Measurements from ENCODE around the gene RORC.

RORC gene

DNA sequence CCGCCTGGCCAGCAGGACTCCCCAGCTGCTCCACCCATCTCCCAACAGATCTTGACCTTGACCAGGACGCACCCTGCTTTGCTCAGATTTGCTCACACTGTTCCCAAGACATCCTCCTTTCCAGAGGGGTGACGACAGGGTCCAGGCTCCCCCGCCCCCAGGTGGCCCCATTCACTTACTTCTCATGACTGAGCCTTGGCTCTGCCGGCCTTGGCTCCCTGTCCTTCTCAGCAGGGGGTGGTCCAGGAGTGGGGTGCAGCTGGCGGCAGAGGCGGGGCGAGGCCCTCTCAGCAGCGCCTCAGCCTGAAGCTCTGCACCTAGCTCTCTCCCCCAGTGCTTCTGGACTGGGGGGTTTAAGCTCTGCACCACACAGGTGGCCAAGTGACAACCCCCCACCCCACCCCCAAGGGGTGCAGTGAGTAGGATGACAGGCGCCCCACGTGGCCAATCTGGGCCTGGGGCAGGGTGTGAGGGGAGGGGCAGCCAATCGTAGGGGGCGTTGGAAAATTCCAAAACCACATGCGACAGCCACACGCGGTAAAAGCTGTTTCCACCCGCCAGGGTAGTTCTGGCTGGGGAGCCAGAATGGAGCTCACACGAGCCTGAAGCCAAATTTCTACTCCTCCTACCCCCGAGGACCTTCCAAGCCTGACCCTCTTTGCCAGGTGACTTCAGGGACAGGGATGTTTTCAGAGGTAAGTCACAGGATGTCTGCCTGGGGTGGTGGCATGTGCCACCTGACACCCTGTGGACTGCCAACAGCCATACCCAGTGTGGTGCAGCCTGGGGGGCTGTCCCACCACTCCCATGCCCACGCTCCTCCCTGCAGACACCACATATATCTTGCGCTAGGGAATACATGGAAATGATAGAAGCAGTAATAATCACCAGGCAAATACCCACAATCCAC lies 5.6 kb downstream of the RORC start:
- DNase-seq, result no peak

DNA sequence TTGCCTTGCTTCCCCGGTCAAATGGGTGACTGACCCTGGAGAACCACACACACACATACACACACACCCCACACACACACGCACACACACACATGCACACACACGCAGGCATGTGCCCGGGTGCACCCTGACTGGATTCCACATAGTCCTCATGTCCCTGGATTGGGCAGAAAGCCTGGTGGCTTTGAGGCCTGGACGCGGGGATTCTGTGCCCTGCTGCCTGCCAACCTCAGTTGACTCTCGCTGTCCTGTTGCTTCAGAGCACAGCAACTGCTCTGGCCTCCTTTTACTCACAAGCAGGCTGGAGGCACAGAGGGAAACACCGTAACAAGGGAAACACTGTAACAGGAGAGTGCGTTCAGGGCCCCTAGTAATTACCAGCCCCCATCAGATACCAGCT lies 6.4 kb downstream of the RORC start:
- no peak for DNase-seq

DNA sequence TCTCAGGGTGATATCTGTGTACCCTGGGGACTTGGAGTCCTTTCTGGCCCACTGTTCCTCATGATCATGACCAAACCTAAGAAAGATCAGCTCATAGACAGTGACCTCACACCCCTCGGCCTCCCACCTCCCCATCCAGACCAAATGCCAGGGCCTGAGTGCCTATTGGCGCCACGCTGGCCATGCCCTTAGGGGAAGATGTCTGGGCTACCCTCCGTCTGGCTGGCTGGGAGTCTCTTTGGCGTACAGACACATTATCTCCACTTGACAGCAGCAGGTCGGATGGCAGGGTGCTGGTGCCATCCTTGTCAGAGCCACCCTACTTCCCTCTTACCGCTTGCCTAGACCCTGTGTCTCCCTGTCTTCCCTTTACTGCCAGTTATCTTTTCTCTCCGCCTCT lies 8.4 kb downstream of the RORC start:
- DNase-seq, result no peak

DNA sequence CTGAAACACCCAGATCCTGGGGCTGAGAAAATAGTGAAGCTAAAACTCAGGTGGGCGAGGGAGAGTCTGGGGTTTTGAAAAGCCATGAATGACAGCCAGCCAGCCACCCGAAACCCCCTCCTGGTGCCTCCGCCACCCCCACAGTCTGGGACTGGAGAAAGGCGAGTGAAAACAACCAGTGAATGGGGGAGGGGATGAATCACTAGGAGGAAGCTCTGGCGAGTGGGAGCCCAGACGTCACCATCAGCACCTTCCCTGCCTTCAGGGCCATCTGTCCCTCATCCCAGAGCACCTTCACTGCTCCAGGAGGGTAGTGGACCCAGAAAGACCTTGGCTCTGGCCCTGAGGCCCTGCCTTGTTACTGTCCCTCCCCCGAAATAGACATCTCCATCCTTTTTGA lies 9.2 kb downstream of the RORC start:
- peak; percentile 77 for DNase-seq

DNA sequence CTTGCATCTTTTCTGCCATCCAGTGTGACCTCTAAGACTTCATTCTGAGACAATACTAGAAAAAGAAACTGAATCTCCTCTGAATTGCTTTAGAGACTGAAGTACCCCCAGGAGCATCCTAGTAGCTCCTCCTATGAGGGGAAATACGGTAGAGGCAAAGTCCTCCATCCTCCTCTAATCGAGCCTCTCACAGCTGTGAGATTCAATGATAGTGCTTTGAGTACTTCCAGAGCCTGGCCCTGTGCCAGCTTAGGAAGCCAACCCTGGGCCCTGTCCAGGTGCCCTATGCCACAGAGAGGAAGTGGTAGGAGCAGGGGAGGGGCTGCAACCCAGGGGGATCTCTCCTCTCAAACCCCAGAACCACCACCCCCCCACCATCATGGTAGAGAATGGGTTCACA lies 10.7 kb downstream of the RORC start:
- DNase-seq, result no peak

DNA sequence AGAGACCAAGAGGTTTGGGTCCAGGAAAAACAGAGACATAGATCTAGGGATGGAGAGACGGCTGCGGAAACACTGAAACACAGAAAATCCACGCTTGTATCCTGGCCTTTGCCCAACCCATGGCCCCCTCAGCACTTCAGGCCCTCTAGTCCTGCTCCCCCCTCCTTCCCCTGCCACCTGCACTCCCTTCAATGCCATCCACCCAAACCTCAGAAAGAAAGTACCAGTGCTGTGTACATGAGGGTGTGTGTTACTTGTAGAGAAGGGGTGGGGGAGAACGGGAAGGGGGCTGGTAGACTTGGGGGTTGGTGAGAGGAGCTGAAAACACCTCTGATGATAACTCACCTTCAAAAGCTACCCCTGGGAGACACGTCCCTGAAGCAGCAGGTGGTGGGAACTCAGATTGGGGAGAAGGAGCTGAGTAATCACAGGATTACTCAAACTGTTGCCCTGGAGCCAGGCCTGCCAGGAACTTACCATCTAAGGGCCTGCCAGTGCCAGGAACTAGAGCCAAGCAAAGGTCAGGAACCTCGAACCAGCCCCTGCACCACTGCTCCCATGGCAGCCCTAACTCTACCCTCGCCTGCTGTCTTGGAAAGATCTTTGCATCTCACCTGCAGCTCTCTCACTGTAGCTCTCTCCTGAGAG lies 11.5 kb downstream of the RORC start:
- peak; percentile 68 for DNase-seq

DNA sequence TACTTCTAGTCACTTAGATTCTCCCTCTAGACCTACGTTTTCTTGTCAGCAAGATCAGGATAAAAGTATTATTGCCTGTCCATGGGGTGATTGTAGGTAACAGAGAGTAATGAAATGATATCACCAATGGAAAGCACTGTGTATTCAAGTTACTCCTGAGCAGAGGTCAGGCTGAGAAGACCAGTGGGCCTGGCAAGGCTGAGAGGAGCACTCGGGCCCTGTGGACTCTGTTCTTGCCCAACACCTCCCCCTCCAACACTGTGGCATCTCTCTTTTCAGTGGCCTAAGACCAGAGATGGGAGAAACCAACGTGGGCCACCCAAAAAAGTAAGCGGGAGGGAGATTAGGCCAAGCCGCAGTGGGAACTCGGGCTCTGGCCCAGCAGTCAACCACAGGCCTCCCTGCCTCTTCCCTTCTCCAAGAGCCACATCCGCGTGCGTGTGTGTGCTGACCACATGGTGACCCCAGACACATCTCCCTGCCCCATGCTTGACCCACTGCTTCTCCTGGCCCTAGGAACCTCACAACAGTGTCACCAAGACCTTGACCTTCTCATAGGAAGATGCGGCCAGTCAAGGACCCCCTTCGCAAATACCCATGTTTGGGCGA lies 12.3 kb downstream of the RORC start:
- no peak for DNase-seq

DNA sequence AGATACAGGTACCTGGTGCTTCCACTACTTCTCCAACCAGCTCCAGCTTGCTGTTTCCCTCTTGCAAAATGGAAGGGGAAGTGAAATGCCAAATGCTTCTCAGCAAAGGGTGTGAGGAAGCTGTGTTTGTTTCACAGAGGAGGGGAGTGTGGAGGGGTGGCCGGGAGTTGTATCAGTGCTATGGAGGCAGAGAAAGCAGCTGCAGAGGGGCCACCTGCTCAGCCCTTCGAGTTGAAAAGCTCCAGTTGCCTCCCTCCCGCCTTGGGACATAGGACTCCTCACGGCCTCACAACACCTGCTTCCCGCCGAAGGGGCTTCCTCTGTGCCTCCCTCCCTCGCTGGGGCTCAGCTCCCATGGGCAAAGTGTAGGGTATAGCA lies 14.3 kb downstream of the RORC start:
- DNase-seq, result no peak

DNA sequence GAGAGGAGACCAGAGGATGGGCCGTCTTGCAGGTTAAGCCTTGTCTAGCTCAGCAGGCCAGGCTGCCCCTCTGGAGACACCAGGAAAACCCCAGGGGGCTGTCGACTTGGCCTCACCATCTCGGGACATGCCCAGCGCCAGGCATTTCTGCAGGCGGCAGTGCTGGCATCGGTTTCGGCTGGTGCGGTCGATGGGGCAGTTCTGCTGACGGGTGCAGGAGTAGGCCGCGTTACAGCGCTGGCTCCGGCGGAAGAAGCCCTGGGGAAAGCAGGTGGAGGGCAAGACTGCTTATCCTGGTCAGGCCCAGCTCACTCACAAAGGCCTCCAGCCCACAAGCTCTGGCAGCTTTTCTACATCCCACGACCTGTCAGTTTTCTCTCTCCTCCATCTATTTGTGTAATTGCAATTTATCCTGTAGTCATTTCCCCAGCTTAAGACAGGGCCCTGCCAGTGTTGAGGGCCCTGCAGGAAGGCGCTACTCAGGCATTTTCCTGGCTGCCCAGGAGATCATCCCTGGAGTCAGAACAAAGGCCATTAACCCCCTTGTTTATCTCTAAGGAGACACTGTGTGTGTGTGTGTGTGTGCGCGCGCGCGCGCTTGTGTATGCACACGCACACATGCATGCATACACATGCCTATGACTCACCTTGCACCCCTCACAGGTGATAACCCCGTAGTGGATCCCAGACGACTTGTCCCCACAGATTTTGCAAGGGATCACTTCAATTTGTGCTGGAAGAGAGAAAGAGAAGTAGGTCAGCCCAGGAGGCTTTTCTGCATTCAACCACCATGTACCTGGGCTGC lies 14.9 kb downstream of the RORC start:
- DNase-seq, result no peak

DNA sequence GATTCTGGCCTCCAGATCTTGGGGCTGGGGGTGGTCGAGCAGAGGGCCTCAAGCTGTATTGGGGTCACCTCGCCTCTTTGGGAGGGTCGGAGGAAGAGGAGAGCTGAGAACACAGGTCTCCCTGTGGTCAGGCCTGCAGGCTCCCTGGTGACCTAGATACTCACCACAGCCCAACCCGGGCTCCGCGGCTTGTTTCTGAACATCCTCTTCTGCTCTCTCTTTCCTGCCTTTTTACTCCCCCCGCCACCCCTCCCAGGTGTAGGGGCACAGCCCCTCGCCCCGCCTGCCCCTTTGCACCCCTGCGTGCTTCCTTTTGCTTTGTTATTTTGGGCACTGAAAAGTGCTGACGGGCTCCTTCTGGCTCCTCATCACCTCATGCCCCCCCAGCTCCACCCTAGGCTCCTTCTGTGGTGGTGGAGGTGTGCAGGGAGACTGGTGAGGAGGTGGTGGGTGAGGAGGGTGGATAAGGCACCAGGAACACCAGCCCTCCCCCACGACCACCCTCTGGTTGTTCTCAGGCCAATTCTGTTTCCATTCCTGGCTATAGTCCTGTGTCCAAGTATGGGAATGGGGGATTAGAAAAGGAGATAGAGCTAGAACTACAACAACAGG lies 15.8 kb downstream of the RORC start:
- DNase-seq, result no peak

DNA sequence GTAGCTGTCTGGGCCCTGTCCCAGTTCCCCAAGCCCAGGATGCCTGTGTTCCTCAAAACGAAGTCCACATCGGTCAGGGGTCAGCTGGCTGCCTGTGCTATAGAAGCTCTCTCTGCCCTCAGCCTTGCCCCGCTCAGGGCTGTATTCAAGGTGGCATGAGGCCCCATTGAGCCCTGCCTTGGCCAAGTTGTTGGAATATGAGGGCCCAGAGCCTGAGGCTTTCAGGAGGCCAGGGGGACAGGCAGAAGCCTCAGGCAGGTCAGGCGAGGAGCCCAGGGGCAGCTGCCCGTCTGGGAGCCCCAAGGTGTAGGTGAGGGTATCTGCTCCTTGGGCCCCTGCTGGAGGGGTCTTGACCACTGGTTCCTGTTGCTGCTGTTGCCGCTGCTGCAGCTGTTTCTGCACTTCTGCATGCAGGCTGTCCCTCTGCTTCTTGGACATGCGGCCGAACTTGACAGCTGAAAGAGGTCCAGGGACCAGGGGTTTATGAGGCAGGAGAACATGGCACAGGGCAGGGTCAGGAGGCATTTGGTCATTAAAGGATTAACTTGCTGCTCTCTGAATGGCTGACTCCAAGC lies 16.5 kb downstream of the RORC start:
- DNase-seq, result no peak

DNA sequence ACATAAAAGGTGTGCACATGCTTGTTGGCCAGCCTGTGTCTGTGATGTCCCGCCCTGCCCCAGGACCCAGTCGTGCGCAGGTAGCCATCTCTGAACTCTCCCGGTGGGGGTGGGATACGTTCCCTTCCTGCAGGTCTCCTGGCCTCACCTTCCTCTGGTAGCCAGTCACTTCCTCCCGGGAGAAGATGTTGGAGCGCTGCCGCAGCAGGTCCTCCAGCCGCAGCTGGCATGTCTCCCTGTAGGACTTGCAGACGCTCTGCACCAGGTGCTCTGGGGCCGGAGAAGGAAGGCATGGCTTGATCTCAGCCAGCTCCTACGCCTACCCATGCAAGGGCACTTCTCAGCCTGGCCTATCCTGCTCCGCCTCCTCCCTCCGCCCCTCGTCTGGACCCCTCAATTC lies 17.2 kb downstream of the RORC start:
- no peak for DNase-seq

DNA sequence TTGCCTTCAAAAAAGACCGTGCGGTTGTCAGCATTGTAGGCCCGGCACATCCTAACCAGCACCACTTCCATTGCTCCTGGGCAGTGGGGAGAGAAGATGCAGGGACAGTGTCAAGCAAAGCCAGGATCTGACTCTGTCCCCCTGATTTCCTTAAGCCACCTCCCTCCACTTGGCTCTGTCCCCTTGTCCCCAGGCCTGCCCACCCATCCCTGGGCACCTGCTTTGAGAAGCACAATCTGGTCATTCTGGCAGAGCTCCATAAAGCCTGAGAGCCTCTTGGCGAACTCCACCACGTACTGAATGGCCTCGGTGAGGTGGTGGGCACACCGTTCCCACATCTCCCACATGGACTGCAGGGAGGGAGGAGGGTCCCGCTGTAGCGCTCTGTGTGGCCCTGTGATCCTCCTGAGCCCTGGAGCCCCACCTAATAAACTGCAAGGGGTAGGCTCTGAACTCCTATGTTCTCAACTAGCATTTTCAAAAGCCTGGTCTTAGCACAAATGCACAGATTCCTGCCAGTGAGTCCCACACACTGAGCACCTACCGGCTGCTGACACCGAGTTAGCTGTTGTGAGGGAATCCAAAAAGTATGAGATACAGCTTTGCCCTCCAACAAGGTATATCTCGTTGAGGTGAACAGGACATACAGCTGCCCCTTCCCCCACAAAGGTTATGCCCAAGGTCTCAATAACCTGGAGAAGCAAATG lies 18.2 kb downstream of the RORC start:
- no peak for DNase-seq

DNA sequence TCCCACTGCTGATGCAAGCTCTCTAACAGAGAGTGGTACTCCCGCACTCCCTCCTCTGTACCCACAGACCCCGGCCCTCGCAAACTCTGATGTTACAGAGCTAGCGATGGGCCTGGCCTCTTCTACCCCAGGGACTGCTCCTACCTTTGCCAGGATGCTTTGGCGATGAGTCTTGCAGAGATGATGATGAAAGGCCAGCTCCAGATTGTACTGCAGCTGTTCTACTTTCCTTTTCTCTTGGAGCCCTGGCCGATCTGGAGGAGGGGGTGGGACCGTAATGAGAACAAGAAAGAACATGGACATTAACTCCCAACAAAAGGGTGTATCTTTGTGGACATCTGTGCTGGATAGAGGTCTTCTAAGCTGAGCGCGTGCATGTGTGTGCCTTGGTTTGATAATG lies 20.4 kb downstream of the RORC start:
- DNase-seq, result no peak

DNA sequence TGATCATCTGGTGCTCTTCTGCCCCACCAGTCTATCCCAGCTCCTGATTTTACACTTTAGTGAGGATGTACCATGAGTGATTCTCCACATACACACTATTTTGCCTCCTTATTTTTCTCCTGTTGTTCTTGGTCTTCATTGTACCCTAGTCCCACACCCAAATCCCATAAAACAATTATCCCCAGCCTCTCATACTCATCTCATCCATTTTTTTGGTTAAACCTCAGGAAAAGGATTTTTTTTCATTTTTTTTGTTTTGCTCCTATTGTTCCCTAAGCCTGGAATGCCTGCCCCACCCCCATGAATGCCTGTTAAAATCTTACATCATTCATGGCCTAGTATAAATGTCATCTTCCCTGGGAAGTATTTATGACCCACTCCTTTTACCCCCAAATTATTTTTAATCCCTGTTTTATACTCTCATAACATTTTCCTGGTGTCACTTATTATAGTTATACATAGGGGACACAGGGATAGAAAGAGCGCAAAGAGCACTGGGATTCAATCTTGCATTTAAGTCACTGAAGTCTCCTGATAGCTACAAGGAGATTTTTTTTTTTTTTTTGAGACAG lies 21.5 kb downstream of the RORC start:
- no peak for DNase-seq

DNA sequence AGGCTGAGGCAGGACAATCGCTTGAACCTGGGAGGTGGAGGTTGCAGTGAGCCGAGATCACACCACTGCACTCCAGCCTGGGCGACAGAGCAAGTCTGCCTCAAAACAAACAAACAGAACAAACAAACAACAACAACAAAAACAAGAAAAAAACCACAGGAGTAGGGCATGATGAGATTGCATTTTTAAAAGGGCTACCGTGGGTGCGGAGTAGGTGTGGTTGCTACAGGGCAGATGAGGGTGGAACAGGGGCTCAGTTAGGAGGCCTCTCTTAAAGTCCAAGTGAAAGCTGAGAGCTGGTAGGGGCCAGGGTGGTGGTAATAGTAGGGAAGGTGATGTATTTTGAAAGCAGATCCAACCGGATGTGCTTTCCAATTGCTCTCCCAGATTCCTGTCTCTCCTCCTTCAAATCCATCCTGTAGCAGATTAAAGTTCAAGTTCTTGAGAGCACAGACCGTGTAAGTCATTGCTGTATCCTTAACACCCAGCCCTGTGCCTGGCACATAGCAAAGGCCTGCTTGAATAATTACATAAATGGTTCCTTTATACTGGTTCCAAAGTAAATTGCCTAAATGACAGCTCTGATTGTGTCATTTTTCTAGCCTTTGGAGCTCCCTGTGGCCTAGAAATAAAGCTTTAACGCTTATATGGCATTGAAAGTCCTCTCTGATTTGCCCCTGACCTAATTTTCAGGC lies 22.2 kb downstream of the RORC start:
- peak; percentile 15 for DNase-seq

DNA sequence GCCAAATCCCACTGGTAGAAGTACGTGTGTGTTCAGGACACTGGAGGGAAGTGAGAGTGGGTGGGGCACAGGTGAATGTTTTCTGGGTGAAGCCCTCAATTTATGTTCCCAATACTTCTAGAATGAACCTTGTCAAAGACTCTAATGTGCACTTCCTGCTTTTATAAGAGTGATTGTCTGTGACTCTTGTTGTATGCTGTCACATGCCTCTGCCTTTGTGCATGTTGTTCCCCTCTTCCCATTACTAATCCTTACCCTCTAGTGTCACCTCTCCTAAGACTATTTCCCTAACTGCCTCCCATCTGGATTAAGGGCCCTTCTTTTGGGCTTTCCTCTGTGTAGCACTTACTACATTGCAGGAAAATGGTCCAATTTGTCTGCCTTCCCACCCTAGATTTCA lies 23.8 kb downstream of the RORC start:
- no peak for DNase-seq

DNA sequence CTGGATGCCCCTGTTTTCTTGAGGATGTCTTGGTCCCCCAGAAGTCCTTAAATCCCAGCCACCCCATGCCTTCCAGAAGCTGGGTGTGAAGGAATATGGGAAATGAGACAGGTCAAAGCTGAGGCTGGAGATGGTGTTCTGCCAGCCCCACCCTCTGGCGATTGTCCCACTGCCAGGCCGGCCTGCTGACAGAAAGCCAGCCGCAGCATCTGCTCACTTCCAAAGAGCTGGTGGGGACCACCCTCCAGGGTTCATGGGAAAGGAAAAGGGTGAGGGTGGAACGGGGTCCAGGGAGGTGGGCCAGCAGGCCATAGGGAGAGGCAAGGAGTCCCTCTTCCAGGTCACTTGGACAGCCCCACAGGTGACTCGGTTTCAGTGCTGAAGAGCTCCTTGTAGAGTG lies 24.5 kb downstream of the RORC start:
- DNase-seq, result peak; percentile 17

DNA sequence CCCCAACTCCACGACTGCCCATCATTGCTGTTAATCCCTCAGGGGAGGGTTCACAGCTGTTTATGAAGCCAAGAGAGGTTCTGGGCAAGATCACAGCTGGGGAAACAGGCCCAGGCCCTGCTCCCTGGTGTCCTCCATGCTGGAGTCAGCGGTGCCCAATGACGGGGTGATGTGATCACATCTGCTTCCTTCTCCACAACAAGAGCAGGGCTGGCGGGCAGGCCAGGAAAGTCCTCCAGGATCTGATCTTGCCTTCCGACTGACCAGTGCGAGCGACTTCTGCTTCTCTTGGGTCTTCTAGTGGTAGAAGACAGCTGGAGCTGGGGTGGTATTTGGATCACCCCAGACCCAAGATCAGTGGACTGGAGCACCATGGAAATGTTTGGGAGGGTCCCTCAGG lies 25.4 kb downstream of the RORC start:
- peak; percentile 40 for DNase-seq

DNA sequence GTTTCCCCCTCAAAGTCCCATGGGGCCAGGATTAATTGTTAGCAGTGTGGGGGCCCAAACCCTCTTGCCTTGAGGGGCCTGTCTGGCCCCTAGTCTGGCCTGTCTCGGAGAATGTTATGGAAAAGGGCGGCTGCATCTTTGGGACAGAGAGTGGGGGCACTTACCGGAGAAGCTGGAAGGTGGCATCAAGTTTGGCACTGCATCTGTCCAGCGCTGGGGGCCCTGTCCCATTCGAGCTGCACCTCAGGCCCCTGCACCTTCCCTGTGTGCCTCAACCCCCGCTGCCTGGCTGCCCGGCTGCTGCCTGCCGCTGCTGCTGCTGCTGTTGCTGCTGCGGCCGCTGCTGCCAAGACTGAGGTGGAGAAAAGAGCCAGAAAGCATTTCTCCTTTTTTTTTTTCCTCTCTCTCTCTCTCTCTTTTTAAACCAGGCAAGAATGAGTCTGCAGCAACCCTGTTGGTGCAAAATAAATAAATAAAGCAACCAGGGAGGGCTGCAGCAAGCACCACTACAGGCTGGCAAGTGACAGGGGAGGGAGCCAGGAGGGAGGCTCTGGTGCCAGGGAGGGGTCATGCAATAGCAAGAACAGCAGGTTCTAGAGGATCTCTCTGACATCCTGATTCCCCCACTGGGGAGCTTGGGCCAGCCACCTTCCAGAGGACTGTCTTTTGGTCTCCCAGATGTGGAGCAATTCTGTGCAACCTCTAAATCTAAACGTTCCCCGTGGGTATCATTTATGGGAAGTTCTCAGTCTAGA lies 26.4 kb downstream of the RORC start, which contains the start of gene LINGO4:
Gene LINGO4, minus strand, starts transcription at position 354 of the 755 bp plus-strand sequence. CDS start 2,715 bp downstream, outside the sequence.
- peak; percentile 34 for DNase-seq
